Hematopoietic multipotent progenitor cell treated with erythropoietin and hydrocortisone succinate and interleukin-3 and kit ligand, for 8 days (in vitro differentiated cells): ENCODE results near the gene COL26A1.
A peak's percentile ranks its signal among the peaks of the same experiment; 100 is the strongest.
"Not testable (repeated sequence)": the region's sequence is repeated elsewhere in the genome, so short reads cannot be mapped to it uniquely, and the experiment has no call there.

Source experiments
- DNase-seq: peaks from one replicate; pipeline ENCODE4 v3.0.0-alpha.2; 2015

Gene COL26A1

DNA sequence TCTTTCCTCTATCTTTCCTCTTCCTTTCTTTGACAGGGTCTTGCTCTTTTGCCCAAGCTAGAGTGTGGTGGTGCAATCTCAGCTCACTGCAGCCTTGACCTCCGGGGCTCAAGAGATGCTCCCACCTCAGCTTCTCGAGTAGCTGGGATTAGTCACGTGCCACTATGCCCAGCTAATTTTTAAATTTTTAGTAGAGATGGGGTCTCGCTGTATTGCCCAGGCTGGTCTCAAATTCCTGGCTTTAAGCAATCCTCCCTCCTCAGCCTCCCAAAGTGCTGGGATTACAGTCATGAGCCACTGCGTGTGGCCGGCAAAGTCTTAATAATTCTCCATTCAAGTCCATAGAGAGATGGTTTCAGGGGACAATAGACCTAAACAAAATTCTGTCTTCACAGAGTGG lies 40.2 kb downstream of the COL26A1 start:
- DNase-seq = no peak

DNA sequence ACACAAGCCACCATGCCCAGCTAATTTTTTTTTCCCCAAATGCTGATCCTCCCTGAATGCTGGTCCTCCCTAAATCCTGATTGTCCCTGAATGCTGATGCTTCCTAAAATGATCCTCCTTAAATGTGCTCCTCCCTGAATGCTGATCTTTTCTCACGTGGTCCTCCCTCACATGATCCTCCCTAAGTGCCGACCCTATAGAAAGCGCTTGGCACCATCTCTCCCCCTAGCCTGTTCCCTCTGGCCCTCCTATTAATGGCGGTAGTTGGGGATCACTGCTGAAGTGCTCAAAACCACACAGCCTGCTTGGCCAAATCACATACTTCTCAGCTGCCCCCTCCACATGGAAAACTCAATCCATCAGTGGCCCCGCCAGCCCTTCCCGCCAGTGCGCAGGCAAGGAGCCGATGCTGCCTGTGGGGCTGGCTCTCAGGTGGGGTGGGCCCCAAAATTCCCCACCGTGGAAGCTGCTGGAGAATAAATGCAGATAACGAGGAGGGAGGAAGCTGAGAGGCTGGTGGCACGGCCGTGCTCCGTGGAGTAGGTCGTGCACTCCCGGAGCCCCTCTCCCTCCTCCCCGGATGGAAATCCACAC lies 42.9 kb downstream of the COL26A1 start:
- no peak for DNase-seq

DNA sequence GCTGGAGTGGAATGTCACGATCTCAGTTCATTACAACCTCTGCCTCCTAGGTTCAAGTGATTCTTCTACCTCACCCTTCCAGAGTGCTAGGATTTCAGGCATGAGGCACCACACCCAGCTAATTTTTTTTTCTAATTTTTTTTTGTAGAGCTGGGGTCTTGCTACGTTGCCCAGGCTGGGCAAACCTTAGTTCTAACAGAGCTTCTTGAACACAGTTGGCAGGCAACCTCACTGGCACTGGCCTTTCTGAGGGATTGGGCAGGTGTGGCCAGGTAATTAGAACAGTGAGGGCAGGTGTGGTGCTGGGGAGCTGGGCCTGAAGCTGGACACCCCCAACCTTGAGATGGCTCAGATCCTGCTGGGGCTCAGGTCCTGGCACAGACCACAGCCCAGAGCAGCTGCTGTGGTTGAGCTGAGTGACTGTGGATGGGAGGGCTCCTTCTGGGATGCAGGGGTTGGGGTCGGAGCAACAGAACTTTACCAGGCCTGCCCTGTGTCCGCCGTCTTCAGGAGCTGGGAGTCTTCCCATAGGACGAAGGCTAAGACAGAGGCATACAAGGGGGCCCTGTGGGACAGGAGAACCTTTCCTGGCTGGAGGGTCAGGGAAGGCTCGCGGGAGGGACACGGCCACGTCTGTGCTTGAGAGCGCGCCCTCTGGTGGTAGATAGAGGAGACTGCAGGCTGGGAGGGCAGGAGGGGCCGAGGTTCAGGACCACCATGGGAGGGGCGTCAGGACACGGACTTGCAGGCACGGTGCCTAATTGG lies 48.2 kb downstream of the COL26A1 start:
- peak; percentile 30 for DNase-seq

DNA sequence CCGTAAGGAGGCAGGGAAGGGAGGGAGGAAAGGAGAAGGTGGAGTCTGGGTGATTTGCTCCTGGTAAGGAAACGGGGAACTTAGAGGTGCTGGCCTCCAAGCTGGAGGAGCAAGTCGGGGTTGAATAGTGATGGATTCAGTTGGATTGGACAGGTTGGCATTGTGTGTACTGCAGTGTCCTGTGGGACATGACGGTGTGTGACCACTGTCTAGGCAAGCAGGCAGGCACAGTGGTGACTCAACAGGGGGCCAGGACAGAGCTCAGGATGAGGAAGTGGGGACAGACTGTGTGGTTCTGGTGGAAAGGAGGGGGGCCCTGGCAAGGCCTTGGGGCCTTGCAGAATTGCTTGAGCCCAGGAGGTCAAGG lies 48.8 kb downstream of the COL26A1 start:
- no peak for DNase-seq

DNA sequence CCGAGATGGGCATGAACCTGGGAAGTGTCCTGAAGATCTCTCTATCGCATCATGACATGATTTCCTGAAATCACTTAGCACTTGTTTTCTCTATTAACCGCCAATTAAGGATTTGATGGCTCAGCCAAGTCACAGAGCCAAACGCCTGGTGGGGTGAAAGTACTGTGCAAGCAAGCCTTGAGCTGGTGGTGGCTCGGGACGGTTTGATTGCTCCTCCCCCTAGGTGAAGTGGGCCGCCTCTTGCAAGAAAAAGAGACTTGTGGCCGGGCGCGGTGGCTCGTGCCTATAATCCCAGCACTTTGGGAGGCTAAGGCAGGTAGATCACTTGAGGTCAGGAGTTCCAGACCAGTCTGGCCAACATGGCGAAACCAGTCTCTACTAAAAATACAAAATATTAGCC lies 50.3 kb downstream of the COL26A1 start:
- no peak for DNase-seq

DNA sequence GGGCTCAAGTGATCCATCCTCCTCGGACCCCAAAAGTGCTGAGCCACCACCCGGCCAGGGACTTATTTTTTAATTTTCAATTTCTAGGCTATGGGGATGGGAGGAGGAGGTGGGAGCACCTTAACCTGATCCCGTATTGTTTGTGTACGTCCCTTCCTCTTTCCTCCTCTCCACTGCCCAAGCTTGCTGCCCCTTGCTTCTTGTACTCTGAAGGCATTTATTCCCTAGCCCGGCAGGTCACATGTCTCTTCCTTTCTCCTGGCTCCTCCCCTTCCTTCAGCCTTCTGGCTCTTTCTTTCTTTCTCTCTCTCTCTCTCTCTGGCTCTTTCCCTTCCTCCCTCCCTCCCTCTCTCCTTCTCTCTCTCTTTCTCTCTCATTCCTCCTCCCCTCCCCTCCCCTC lies 56.0 kb downstream of the COL26A1 start:
- no peak for DNase-seq

DNA sequence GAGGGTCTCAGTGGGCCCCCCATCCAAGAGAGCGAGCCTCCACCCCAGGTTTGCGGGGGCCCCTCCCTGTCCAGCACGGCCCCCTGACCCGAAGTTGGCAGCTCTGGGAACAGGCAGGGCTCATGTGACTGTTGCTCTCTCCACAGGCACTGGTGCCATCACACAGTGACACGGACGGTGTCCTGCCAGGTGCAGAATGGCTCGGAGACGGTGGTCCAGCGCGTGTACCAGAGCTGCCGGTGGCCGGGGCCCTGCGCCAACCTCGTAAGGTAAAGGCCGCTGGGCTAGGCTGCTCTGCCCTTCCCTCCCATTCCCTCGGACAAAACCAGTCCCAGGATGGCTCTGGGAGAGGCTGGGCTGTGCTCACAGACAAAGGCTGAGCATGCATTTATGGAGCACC lies 57.2 kb downstream of the COL26A1 start:
- no peak for DNase-seq

DNA sequence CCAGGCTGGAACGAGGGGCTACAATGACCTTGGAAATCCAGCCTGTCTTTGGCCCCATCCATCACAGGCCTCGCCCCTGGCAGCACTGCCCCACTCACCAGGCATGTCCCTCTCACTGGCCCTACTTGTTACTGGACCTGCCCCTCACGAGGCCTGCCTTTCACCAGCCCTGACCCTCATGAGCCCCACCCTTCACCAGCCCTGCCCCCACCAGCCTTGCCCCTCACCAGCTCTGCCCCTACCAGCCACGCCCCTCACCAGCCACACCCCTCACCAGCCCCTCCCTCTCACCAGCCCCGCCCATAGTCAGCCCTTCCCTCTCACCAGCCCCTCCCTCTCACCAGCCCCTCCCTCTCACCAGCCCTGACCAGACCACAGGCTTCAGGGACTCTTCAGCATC lies 57.8 kb downstream of the COL26A1 start:
- DNase-seq = no peak

DNA sequence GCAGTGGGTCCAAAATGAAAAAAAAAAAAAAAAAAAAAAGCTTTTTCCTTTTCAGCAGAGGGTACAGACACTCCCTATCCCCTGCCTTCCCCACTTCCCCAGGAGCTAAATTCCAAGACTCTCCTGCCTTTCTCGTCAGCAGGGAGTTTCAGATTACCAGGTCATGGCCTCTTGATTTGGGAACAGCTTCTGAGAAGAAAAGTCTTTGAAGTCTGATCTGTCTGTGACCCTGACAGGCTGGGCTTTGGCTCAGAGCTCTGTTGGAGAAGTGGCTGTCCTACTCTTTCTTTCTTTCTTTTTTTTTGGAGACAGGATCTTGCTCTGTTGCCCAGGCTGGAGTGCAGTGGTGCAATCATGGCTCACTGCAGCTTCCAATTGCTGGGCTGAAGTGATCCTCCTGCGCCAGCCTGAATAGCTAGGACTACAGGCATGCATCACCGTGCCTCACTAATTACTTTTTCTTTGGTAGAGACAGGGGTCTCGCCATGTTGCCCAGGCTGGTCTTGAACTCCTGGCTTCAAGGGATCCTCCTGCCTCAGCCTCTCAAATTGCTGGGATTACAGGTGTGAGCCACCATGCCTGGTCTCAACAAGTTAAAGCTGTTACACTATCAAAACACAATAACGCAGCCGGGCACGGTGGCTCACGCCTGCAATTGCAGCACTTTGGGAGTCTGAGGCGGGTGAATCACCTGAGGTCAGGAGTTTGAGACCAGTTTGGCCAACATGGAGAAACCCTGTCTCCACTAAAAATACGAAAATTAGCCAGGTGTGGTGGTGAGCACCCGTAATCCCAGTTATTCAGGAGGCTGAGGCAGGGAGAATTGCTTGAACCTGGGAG lies 59.9 kb downstream of the COL26A1 start:
- DNase-seq = no peak

DNA sequence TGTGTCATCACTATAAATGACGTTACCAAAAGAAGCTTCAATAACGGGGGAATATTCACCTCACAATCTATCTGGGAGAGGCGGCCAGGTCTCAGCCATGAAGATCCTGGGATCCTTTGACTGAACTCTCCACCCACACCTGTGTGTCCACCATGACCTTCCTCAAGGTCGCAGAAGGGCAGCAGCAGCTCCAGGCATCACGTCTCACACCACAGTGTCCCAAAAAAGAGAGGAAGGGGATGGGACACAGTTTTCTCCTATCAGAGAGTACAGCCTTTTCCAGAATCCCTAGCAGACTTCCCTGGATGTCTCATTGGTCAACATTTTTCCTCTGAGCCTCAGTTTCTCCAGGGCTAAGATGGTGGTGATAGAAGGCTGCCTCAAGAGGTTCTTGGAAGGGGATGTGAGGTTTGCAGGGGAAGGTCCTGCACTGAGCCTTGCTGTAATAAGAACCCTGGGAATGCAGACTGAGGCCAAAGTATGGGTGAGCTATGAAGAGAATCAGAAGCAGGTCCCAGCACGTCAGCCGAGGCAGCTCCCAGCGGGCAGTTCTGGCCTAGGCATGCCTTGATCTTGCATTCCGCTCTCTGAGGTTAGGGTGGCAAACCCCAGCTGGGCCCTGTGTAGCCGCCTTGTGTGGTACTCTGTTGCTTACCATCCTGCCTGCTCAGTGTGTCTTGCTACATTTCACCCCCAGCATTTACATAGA lies 63.8 kb downstream of the COL26A1 start:
- no peak for DNase-seq

DNA sequence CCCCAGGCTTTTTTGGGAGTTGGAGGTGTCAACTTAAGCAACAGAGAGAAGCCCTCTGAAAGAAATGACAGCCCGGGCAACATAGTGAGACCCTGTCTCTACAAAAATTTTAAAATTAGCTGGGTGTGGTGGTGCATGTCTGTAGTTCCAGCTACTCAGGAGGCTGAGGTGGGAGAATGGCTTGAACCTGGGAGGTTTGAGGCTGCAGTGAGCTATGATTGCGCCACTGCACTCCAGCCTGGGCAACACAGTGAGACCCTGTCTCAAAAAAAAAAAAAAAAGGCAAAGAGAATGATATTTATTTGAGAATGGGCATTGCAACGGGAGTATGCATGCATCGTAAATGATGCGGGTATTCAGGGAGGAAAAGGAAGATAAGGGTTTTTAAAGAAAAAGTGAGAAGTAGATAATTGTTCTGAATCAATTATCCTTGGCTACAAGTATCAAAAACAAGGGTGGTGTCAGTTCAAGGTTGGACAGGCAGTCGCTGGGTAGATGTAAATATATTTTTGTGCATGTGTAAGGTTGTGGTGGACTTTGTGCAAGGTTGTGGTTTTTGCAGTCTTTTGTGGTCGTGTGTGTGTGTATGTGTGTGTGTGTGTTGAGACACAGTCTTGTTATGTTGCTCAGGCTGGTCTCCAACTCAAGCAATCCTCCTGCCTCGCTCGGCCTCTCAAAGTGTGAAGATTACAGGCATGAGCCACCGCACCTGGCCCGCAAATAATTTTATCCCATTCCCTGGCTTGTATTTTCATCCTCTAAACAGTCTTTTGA lies 65.6 kb downstream of the COL26A1 start:
- DNase-seq = no peak

DNA sequence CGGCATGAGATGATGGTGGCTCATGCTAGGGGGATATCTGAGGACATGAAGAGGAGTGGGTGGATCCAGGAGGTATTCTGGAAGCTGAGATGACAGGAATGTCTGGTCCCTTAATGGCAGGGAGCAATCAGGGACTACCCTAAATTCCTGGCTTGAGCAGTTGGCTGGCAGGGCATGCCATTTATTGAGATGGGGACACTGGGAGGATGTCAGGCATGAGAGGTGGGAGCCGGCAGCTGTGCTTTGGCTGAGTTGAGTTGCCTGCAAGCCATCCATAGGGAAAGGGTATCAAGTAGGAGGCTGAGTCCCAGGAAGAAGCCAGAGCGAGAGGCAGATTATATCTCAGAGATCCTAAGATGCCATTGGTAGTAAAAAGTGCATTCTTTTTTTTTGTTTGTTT lies 69.6 kb downstream of the COL26A1 start:
- no peak for DNase-seq

DNA sequence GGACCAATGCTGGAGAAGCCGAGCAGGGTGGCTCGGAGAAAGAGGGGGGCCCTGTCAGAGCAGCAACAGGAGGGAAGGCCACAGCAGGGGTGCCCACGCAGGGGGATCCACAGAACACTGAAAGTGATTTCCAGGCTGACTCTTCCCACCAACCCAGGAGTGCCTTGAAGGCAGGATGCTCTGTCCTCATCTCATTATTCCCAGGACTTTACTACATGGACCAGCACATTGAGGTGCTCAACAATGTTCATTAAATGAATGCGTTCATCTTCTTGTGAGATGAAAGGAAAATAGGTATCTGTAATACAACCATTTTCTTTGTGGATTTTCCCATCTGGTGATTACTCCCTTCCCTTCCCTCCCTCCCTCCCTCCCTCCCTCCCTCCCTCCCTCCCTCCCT lies 71.0 kb downstream of the COL26A1 start:
- DNase-seq = no peak

DNA sequence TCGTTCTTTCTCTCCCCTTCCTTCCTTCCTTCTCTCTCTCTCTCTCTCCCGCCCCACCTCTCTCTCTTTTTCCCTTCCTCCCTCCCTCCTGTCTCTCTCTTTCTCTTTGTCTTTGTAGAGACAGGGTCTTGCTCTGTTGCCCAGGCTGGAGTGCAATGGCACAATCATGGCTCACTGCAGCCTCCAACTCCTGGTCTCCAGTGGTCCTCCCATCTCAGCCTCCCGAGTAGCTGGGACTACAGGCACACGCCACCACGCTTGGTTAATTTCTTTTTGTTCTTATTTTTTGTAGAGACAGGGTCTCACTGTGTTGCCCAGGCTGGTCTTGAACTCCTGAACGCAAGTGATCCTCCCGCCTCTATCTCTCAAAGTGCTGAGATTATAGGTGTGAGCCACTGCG lies 71.5 kb downstream of the COL26A1 start:
- not testable (repeated sequence) for DNase-seq

DNA sequence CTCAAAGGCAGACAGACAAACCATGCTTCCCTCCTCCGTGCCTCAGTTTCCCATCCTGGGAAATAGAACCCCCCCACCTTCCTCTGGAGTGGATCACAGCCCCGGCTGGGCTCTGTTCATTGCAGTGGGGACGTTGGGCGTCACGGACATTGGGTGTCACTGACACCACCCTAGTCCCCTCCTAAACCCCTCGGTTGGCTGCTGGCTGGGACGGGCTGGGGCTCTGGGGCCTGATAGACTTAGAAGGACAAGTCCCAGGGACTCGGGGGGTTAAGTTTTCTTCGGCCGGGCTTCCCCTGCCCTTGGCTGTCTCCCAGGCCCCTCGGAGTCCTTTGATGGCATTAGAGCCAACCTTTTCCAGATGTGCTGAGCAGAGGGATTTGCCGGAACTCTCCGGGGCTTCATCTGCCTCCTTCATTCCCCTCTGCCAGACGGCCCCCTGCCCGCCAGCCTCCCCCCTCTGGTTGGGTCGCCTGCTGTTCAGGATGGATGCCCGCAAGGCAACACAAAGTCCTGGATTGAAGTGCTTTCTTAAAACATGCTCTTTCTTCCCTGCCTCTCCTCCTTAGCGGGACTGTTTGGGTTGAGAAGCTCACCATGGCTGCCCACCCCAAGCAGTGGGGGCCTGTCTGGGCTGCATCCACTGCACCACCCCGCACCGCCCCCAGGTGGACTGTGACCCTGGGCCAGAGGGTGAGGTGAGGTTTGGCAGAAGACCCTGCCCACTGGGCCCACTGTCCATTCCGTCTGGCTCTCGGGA lies 73.0 kb downstream of the COL26A1 start:
- DNase-seq = no peak

DNA sequence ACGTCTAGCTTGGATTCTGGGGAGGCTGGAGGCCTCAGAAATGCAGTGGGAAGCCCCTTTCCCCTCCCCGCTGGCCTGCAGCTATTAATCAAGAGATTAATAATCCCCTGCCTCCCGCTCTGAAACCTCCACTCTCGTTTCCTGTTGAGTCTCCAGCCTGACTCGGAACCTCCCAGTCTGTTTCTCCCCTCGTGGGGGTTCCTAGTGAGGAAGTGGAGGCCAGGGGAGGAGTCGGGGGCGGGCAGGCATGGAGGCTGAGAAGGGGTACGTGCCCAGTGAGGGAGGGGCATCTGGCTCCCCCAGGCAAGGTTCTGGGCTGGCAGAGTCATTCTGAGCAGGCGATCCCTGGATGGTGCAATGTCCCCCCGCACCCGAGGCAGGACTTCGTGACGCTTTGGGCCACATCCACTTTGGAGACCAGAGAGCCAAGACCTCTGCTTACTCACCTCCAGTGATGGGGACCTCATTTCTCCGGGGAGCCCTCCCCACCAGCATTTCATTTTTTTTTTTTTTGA lies 73.6 kb downstream of the COL26A1 start:
- no peak for DNase-seq

DNA sequence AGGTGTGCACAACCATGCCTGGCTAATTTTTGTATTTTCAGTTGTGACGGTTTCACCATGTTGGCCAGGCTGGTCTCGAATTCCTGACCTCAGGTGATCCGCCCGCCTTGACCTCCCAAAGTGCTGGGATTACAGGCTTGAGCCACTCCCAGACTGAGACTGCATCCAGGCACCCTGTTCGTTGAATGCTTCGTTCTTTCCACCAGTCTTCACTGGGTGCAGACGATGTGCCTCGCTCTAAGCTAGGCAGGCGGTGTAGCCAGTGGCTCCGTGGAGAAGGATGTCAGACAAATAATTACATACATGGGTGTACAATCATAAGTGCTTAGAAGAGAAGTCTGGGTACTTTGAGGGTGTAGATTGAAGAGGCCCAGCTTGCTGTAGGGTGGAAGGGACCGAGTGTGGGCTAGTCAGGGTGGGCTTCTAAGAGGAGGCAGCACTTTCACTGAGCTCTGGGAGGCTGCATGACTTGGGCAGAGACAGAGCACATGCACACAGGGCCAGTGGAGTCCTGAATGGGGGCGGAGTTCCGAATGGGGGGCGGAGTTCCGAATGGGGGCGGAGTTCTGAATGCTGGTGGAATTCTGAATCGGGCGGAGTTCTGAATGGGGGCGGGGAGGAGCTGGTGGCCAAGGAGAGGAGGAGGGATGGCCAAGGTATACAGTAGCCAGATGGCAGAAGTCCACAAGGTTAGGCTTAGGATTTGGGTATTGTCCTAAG lies 74.3 kb downstream of the COL26A1 start:
- DNase-seq = peak; percentile 9

DNA sequence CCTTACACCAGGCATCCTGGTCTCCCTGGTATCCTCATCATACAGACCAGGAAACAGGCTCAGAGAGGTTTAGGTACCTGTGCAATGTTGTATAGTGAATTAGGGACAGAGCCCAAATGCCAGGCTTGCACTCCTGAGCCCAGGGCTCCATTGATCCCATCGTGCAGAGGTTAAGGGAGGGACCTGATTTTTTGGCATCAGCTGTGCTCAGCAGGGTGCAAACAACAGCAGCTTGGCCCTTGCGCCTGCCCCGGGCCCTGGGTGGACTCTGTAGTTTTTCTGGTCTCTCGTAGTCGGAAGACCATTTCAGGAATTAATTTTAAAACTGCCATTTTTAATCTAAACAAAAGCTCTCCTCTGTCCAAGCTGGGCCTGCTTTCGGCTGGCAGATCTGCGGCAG lies 79.2 kb downstream of the COL26A1 start:
- no peak for DNase-seq

DNA sequence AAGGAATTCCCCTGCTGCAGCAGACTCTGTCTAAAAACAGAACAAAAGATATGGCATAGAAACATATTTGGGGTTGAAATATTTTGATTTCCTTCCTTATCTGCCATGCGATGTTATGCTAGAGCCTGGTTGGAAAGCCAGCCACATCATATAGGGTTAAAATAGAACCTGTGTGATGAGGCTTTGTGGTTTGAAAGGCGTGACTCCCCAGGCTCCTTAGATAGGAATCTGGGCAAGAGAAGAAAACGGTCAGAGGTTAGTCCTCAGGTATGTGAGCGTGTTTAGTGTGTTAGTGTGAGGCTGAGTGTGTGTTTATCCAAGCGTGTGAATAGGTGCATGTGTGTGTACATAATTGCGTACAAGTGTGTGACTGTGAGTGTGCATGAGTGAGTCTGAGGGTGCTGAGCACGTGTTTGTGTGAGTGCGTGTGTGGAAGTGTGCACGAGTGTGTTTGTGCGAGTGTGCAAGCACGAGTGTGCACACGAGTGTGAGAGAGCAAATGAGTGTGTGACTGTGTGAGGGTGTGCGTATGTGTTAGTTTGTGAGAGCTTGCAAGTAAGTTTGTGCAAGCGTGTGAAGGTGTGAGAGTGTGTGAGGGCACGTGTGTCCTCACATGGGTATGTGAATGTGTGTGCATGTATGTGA lies 79.9 kb downstream of the COL26A1 start:
- DNase-seq = no peak

DNA sequence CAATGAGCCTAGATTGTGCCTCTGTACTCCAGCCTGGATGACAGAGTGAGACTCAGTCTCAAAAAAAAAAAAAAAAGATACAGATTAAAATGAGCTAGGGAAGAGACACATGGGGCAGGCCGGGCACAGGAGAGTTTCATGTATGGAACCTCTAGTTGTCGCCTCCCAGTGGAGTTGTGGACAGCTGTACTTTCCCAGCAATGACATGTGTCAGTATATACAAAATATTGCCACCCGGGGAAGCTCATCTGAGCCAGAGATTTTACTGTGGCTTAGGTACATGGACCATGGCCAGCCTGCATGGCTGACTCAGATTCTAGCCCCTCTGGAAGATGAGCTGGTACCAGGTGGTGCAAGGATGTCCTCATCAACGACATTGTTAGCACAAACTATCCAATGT lies 87.4 kb downstream of the COL26A1 start:
- no peak for DNase-seq
